SK-N-SH (cell line): ENCODE data around the gene CFAP100.

Experiments
- CHD2 ChIP-seq: fragments of 150-350 bp; IDR thresholded peaks from 2 replicates; pipeline ENCODE4 v1.6.1; 2018; ENCODE audit warnings: low read length; ENCODE audit not compliant: partially characterized antibody
- CTCF ChIP-seq: fragments of 200-600 bp; sonication (generic); IDR thresholded peaks from 2 replicates; pipeline ENCODE4 v1.6.1; 2017; ENCODE audit warnings: antibody characterized with exemption, mild to moderate bottlenecking, moderate library complexity
- EP300 ChIP-seq, 2 experiments: IDR thresholded peaks; 2 replicates each; pipeline versions ENCODE4 v1.4.0 to v1.6.1; 2012; ENCODE audit warnings: borderline replicate concordance in 1 of 2, low read depth in 1 of 2, low read length in 1 of 2
- EZH2phosphoT487 ChIP-seq: fragments of 200-600 bp; sonication (generic); IDR thresholded peaks from 2 replicates; pipeline ENCODE4 v1.6.1; 2017; ENCODE audit warnings: low read depth, mixed run types, mild to moderate bottlenecking, antibody characterized with exemption, moderate library complexity, borderline replicate concordance
- GABPA ChIP-seq: IDR thresholded peaks from 2 replicates; pipeline ENCODE4 v1.4.0; 2012; ENCODE audit warnings: low read depth, mild to moderate bottlenecking
- JUND ChIP-seq: IDR thresholded peaks from 2 replicates; pipeline ENCODE4 v1.4.0; 2012
- POLR2AphosphoS5 ChIP-seq: IDR thresholded peaks from 2 replicates; pipeline ENCODE4 v1.6.1; 2012; ENCODE audit warnings: low read depth, low read length
- RXRA ChIP-seq: IDR thresholded peaks from 2 replicates; pipeline ENCODE4 v1.4.0; 2012; ENCODE audit warnings: low read depth, mild to moderate bottlenecking, borderline replicate concordance
- TCF12 ChIP-seq: IDR thresholded peaks from 2 replicates; pipeline ENCODE4 v1.4.0; 2012
- USF1 ChIP-seq: IDR thresholded peaks from 2 replicates; pipeline ENCODE4 v1.4.0; 2012; ENCODE audit warnings: low read depth, borderline replicate concordance
- USF2 ChIP-seq: fragments of 150-350 bp; IDR thresholded peaks from 2 replicates; pipeline ENCODE4 v1.6.1; 2017; ENCODE audit warnings: antibody characterized with exemption, low read length, low read depth, borderline replicate concordance
- YY1 ChIP-seq: IDR thresholded peaks from 2 replicates; pipeline ENCODE4 v1.4.0; 2012; ENCODE audit warnings: low read depth, mild to moderate bottlenecking
- ZBTB33 ChIP-seq: IDR thresholded peaks from 2 replicates; pipeline ENCODE4 v1.4.0; 2012; ENCODE audit warnings: low read depth, borderline replicate concordance

- TF ChIP-seq POLR2AphosphoS5 (no peak), JUND (no peak), EP300 (IDR thresholded peaks at IDR 0.05; ENCODE audit: borderline replicate concordance in 1 of 2, low read depth in 1 of 2, low read length in 1 of 2) (no peak), CTCF (no peak), ZBTB33 (no peak), YY1 (no peak), RXRA (no peak), GABPA (no peak), USF2 (no peak), USF1 (no peak), CHD2 (no peak), TCF12 (no peak), EZH2phosphoT487 (no peak)
Measured at GRCh38 chr3:126439968-126440708, 45.4 kb downstream of the CFAP100 start.
